ENCODE data around the gene GATAD2A.
"Not testable (repeated sequence)": the region's sequence is repeated elsewhere in the genome, so short reads cannot be mapped to it uniquely, and the experiment has no call there.

GATAD2A gene

GRCh38 chr19:19447536-19448237, 42.2 kb downstream of the GATAD2A start:
- DNase-seq = no peak

- DNase-seq = no peak
Measured at GRCh38 chr19:19448238-19448544, 42.7 kb downstream of the GATAD2A start.

- no peak for DNase-seq
Measured at GRCh38 chr19:19451429-19452242, 46.2 kb downstream of the GATAD2A start.

GRCh38 chr19:19452243-19453124, 47.0 kb downstream of the GATAD2A start:
- DNase-seq = no peak

GRCh38 chr19:19453125-19453454, 47.6 kb downstream of the GATAD2A start:
- DNase-seq = no peak

GRCh38 chr19:19455166-19455919, 49.9 kb downstream of the GATAD2A start:
- not testable (repeated sequence) for DNase-seq

GRCh38 chr19:19457671-19458070, 52.2 kb downstream of the GATAD2A start:
- no peak for DNase-seq

- DNase-seq = no peak
Measured at GRCh38 chr19:19458110-19458816, 52.8 kb downstream of the GATAD2A start.

- no peak for DNase-seq
Measured at GRCh38 chr19:19459073-19459472, 53.6 kb downstream of the GATAD2A start.

GRCh38 chr19:19459707-19460251, 54.3 kb downstream of the GATAD2A start:
- DNase-seq = no peak

GRCh38 chr19:19460258-19460731, 54.8 kb downstream of the GATAD2A start:
- no peak for DNase-seq

- no peak for DNase-seq
Measured at GRCh38 chr19:19460761-19461265, 55.3 kb downstream of the GATAD2A start.

GRCh38 chr19:19461306-19461670, 55.8 kb downstream of the GATAD2A start:
- DNase-seq = no peak

GRCh38 chr19:19461671-19462622, 56.5 kb downstream of the GATAD2A start:
- DNase-seq = no peak

GRCh38 chr19:19463348-19464117, 58.1 kb downstream of the GATAD2A start:
- no peak for DNase-seq

- no peak for DNase-seq
Measured at GRCh38 chr19:19464339-19465098, 59.0 kb downstream of the GATAD2A start.

GRCh38 chr19:19465436-19466070, 60.1 kb downstream of the GATAD2A start:
- no peak for DNase-seq

- no peak for DNase-seq
Measured at GRCh38 chr19:19466201-19466600, 60.7 kb downstream of the GATAD2A start.
